H1 (cell line): Measurements from ENCODE around the gene SLIT3. TPM values are rescaled to one million over a fixed set of nuclear protein-coding genes. Genes with fewer than 3 reads are reported as not detected.

ENCODE experiments used
- CTCF ChIA-PET: fragments of 300-600 bp; sonication (Branson Sonifier 250); formaldehyde crosslinking; loops from one replicate; lab custom pipeline; 2021; ENCODE audit not compliant: partially characterized antibody; lab: Charles Lee
- POLR2A ChIA-PET: fragments of 300-600 bp; sonication (Branson Sonifier 250); formaldehyde crosslinking; loops from one replicate; lab custom pipeline; 2021; ENCODE audit warnings: inconsistent platforms; ENCODE audit not compliant: partially characterized antibody; lab: Charles Lee
- DNase-seq, 2 experiments: peaks; one replicate each; pipeline versions ENCODE4 v3.0.0 to v3.0.0-alpha.2; 2010 to 2022; ENCODE audit warnings: low spot score in 2 of 2, low read depth in 1 of 2, mixed read lengths in 1 of 2
- FAIRE-seq: peaks from 2 replicates; lab custom pipeline; 2011; peaks lifted over from hg19 to GRCh38; lab: Jason Lieb, UNC
- H2AFZ ChIP-seq: 2 replicates; pipeline ENCODE4 v1.8.1; 2012; ENCODE audit warnings: low read length, inconsistent platforms
- H2AK5ac ChIP-seq: 2 replicates; pipeline ENCODE4 v1.6.1; 2013; ENCODE audit warnings: low read depth, low read length
- H2BK120ac ChIP-seq: replicated peaks from 2 replicates; pipeline ENCODE3; 2013; ENCODE audit warnings: low read depth, low read length, inconsistent platforms
- H2BK12ac ChIP-seq: 2 replicates; pipeline ENCODE4 v1.6.1; 2013; ENCODE audit warnings: low read depth, low read length
- H2BK15ac ChIP-seq: 2 replicates; pipeline ENCODE4 v1.6.1; 2013; ENCODE audit warnings: low read length
- H2BK20ac ChIP-seq: 2 replicates; pipeline ENCODE4 v1.6.1; 2013; ENCODE audit warnings: low read length
- H2BK5ac ChIP-seq: 2 replicates; pipeline ENCODE4 v1.6.1; 2013; ENCODE audit warnings: low read depth, low read length
- H3K14ac ChIP-seq: 2 replicates; pipeline ENCODE4 v1.6.1; 2013; ENCODE audit warnings: inconsistent platforms; ENCODE audit not compliant: insufficient read length
- H3K18ac ChIP-seq: 2 replicates; pipeline ENCODE4 v1.6.1; 2013; ENCODE audit warnings: low read length; ENCODE audit errors: extremely low read depth
- H3K23ac ChIP-seq: 2 replicates; pipeline ENCODE4 v1.6.1; 2013; ENCODE audit warnings: inconsistent platforms; ENCODE audit not compliant: insufficient read length
- H3K23me2 ChIP-seq: 2 replicates; pipeline ENCODE4 v1.6.1; 2013; ENCODE audit warnings: low read depth, low read length
- H3K27ac ChIP-seq: 2 replicates; pipeline ENCODE4 v1.6.1; 2011; ENCODE audit warnings: low read depth, low read length, inconsistent platforms
- H3K27me3 ChIP-seq, 4 experiments: replicated peaks in 1 of 4; 1 replicate in 1 of 4; 2 replicates in 3 of 4; pipeline versions ENCODE4 v1.6.1 to v1.8.1; 2011 to 2013; ENCODE audit warnings: low read length in 3 of 4, mild to moderate bottlenecking in 3 of 4, inconsistent platforms in 2 of 4, mixed read lengths in 2 of 4, moderate library complexity in 1 of 4; ENCODE audit not compliant: control insufficient read depth in 3 of 4, insufficient read depth in 3 of 4; ENCODE audit errors: extremely low read depth in 1 of 4
- H3K36me3 ChIP-seq, 4 experiments: 2 replicates each; pipeline versions ENCODE4 v1.6.1 to v1.8.1; 2011 to 2013; ENCODE audit warnings: mild to moderate bottlenecking in 4 of 4, low read length in 3 of 4, moderate library complexity in 2 of 4, control low read depth in 1 of 4, inconsistent platforms in 1 of 4; ENCODE audit not compliant: insufficient read depth in 4 of 4, control insufficient read depth in 2 of 4
- H3K4ac ChIP-seq: replicated peaks from 2 replicates; pipeline ENCODE3; 2013; ENCODE audit warnings: low read length, low read depth, mixed read lengths, inconsistent platforms; ENCODE audit not compliant: insufficient read length
- H3K4me1 ChIP-seq, 4 experiments: replicated peaks in 1 of 4; 1 replicate in 1 of 4; 2 replicates in 3 of 4; pipeline versions ENCODE4 v1.6.1 to v1.8.1; 2011 to 2013; ENCODE audit warnings: low read length in 3 of 4, inconsistent platforms in 2 of 4, mixed read lengths in 1 of 4; ENCODE audit not compliant: insufficient read depth in 4 of 4, control insufficient read depth in 3 of 4
- H3K4me2 ChIP-seq, 2 experiments: 2 replicates each; pipeline versions ENCODE4 v1.6.1 to v1.8.1; 2011 to 2013; ENCODE audit warnings: low read depth in 2 of 2, low read length in 2 of 2, control low read depth in 1 of 2, inconsistent platforms in 1 of 2, mild to moderate bottlenecking in 1 of 2; ENCODE audit not compliant: insufficient read depth in 1 of 2
- H3K4me3 ChIP-seq, 4 experiments: fragments of 200-600, 300-600 bp in 1 of 4; sonication (generic), shearing (Covaris generic), sonication (Bioruptor Twin) in 1 of 4; 2 replicates each; pipeline versions ENCODE4 v1.5.1 to v1.8.1; 2011 to 2016; ENCODE audit warnings: low read length in 4 of 4, low read depth in 3 of 4, control low read depth in 2 of 4, inconsistent platforms in 2 of 4, mild to moderate bottlenecking in 2 of 4, mixed read lengths in 1 of 4, moderate library complexity in 1 of 4; ENCODE audit not compliant: insufficient read depth in 2 of 4; ENCODE audit errors: extremely low read depth in 1 of 4
- H3K56ac ChIP-seq: replicated peaks from 2 replicates; pipeline ENCODE3; 2013; ENCODE audit warnings: low read depth, mild to moderate bottlenecking, mixed read lengths, low read length, inconsistent platforms; ENCODE audit not compliant: insufficient read length
- H3K79me1 ChIP-seq: 2 replicates; pipeline ENCODE4 v1.6.1; 2013; ENCODE audit warnings: low read depth, low read length, control low read depth
- H3K79me2 ChIP-seq, 2 experiments: 2 replicates each; pipeline versions ENCODE4 v1.6.1 to v1.8.1; 2012 to 2013; ENCODE audit warnings: low read length in 2 of 2, mild to moderate bottlenecking in 2 of 2, inconsistent platforms in 1 of 2; ENCODE audit not compliant: insufficient read depth in 2 of 2, control insufficient read depth in 1 of 2
- H3K9ac ChIP-seq, 4 experiments: replicated peaks in 1 of 4; 1 replicate in 1 of 4; 2 replicates in 3 of 4; pipeline versions ENCODE4 v1.6.1 to v1.8.1; 2011 to 2013; ENCODE audit warnings: low read depth in 3 of 4, low read length in 3 of 4, control low read depth in 2 of 4, mild to moderate bottlenecking in 2 of 4, moderate library complexity in 2 of 4, inconsistent platforms in 1 of 4; ENCODE audit errors: extremely low read depth in 1 of 4
- H3K9me3 ChIP-seq, 2 experiments: 2 replicates each; pipeline versions ENCODE4 v1.6.1 to v1.8.1; 2012 to 2013; ENCODE audit warnings: mild to moderate bottlenecking in 2 of 2, moderate library complexity in 2 of 2, control low read depth in 1 of 2, inconsistent platforms in 1 of 2, low read depth in 1 of 2, low read length in 1 of 2, mixed read lengths in 1 of 2; ENCODE audit not compliant: insufficient read depth in 2 of 2
- H4K20me1 ChIP-seq, 2 experiments: replicated peaks in 1 of 2; 2 replicates each; pipeline versions ENCODE3 to v1.8.1; 2011 to 2013; ENCODE audit warnings: inconsistent platforms in 2 of 2, low read length in 2 of 2, mild to moderate bottlenecking in 1 of 2; ENCODE audit not compliant: insufficient read depth in 2 of 2, control insufficient read depth in 1 of 2
- H4K5ac ChIP-seq: 2 replicates; pipeline ENCODE4 v1.6.1; 2013; ENCODE audit warnings: low read length, low read depth, mixed read lengths, inconsistent platforms; ENCODE audit not compliant: insufficient read length
- H4K8ac ChIP-seq: 2 replicates; pipeline ENCODE4 v1.8.0; 2013; ENCODE audit warnings: mild to moderate bottlenecking, moderate library complexity, low read length, inconsistent platforms; ENCODE audit not compliant: insufficient read depth; ENCODE audit errors: extremely low read depth
- H4K91ac ChIP-seq: replicated peaks from 2 replicates; pipeline ENCODE3; 2013; ENCODE audit warnings: low read length, mixed read lengths, inconsistent platforms; ENCODE audit not compliant: insufficient read length
- NRF1 ChIP-seq: IDR thresholded peaks from 2 replicates; pipeline ENCODE4 v1.6.1; 2011; ENCODE audit warnings: mild to moderate bottlenecking, low read depth, low read length, improper control_type of control experiment
- USF2 ChIP-seq: IDR thresholded peaks from 2 replicates; pipeline ENCODE4 v1.6.1; 2011; ENCODE audit warnings: low read length, improper control_type of control experiment
- WGBS, 2 experiments: shearing (Covaris generic) in 1 of 2; methylation state at CpG; one replicate each; pipeline versions ENCODE4 v1.1.6 to v1.1.7; 2013 to 2015; ENCODE audit warnings: low lambda C conversion rate in 2 of 2, mixed read lengths in 2 of 2, inconsistent platforms in 1 of 2, low coverage in 1 of 2, missing lambda C conversion rate in 1 of 2; ENCODE audit not compliant: insufficient replicate concordance in 2 of 2, insufficient coverage in 1 of 2, insufficient read length in 1 of 2; ENCODE audit errors: extremely low coverage in 1 of 2, missing lambda C conversion rate in 1 of 2; 5-methylcytosine and 5-hydroxymethylcytosine counted together
- polyA plus RNA-seq, 7 experiments: library from polyadenylated mRNA; depleted of rRNA in 3 of 7; stranded (reverse) in 5 of 7; unstranded in 2 of 7; fragments of >200 nt in 5 of 7; fragments of 200-250 nt in 2 of 7; gene quantifications; 1 replicate in 5 of 7; 2 replicates in 1 of 7; 4 replicates in 1 of 7; pipeline versions ENCODE4 v1.2.1 to v1.2.3, GENCODE V29; 2011 to 2013; ENCODE audit warnings: missing spikeins in 2 of 7, mixed read lengths in 2 of 7
- total RNA-seq: library from RNA; stranded (reverse); fragmentation: NEBNext Ultra II Directional; extraction: Animal tissue kit (Norgen Biotek cat#: 25700); gene quantifications from 2 replicates; pipeline ENCODE4 v1.2.1, GENCODE V29; 2021

The SLIT3 gene
- total and polyA plus RNA-seq, 2 of the 8 experiments (the other 6 are each of a cell fraction or from before 2014, with no cell fraction given), result 1.1 to 1.2 TPM

GRCh38 chr5:169258372-169259000 lies 42.5 kb downstream of the SLIT3 start:
- Histone ChIP-seq H3K9me3 (no peaks in the 10 kb centered on the region), H4K20me1 (no peaks in the 10 kb centered on the region), H2AK5ac (no peak overlapping the region), H3K36me3 (no peaks in the 10 kb centered on the region), H3K4me2 (no peak overlapping the region), H3K79me1 (no peaks in the 10 kb centered on the region), H3K79me2 (no peaks in the 10 kb centered on the region), H4K8ac (no peak overlapping the region), H3K27ac (no peak overlapping the region), H2BK5ac (no peak overlapping the region), H3K27me3 (no peaks in the 10 kb centered on the region), H3K4me3 (no peak overlapping the region), H3K18ac (no peak overlapping the region), H2BK12ac (no peak overlapping the region), H2BK20ac (no peak overlapping the region), H3K56ac (no peak overlapping the region), H2BK120ac (no peak overlapping the region), H3K14ac (no peak overlapping the region), H2BK15ac (no peak overlapping the region), H3K23ac (no peak overlapping the region), H3K9ac (no peak overlapping the region), H2AFZ (no peak overlapping the region), H3K4me1 (no peaks in the 10 kb centered on the region), H3K23me2 (no peaks in the 10 kb centered on the region), H4K5ac (no peak overlapping the region), H4K91ac (no peak overlapping the region), H3K4ac (no peak overlapping the region)
- POLR2A ChIA-PET, result no interaction called here
- 92% methylated on average over 1 of the region's 1 CpG; no CpG with 5 or more reads in 1 of the 2 experiments for WGBS, 2 experiments
- TF ChIP-seq NRF1 (no peak), USF2 (no peak)
- CTCF ChIA-PET, result interaction anchor here (0.7 to 1.0 kb wide), 4 partner anchors 28 to 391 kb away, joined by 3 read pairs; no protein-coding TSS in a partner anchor
- no peak for FAIRE-seq
- no peak for DNase-seq
